HG03342 (cell line): Measurements from ENCODE around the gene EML3.
"Not testable (repeated sequence)": the region's sequence is repeated elsewhere in the genome, so short reads cannot be mapped to it uniquely, and the experiment has no call there.

ENCODE experiments used
- ATAC-seq: cut with Tn5 transposase; IDR thresholded peaks from one replicate; pipeline ENCODE4 v1.9.1; 2021; ENCODE audit warnings: mild to moderate bottlenecking, moderate library complexity; ENCODE audit not compliant: unreplicated experiment

EML3 gene

DNA sequence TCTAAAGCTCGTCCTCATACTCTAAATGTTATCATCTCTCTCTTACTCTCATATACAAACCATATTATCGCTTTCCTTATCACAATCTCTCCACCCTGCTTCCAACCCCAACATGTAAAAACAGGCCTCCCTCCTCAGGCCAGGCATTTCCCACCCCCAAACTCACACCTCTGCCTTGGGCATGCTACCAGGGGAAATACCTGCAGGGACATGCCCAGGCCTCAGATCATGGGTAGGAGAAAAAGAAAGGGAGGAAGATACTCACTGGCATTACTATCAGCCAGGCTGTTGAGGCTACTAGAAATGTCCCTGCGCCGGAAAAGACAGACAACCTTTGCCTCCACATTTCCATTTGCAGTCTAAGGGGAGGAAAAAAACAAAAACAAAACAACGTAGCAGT, 12.7 kb downstream of the EML3 start:
- no peak for ATAC-seq

DNA sequence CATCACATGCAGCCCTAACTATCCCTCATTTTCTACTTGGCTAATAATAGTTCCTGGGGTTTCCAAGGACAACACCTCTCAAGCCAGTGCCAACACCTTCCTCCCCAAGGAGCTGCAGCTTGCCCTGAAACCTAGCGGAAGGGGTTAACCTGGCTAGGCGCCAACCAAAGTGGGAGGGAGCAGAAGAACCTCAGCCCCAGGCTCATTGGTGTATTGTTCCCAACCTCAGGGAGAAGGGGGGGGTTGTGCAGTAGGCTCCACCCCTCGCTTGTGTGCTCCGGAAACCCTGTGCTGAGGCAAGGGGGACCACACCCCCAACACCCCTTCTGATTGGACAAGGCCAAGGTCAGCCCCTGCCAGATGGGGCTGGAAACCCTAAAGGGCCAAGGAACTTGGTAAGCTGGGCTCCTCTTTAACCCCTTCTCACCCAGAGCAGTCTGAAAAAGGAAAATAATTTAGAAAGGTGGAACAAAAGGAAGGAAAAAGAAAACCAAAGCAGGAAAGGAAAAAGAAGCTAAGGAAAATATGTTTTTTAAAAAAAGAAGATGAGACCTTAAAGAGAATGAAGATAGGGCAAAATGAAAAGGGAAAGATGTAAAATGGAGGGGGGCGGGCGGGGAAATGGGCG, 13.4 kb downstream of the EML3 start:
- peak; percentile 46 for ATAC-seq

DNA sequence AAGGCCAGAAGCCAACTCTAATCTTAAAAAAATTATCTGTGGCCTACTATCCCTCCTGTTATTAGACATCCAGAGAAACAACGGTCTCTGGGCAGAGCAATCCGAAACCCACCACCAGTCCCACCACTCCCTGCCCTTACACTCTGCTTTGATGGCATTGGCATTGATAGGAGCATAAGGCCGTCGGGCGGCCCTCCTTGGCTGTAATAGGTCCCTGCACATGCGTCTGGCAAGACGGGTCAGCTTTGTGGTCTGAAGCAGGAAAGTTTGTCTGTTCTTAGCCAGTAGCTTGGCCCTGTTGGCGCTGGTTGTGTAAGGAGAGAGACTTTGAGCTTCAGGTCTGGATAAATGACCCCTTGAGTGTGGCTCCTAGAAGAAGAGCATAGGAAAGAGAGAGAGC, 17.5 kb downstream of the EML3 start:
- no peak for ATAC-seq

DNA sequence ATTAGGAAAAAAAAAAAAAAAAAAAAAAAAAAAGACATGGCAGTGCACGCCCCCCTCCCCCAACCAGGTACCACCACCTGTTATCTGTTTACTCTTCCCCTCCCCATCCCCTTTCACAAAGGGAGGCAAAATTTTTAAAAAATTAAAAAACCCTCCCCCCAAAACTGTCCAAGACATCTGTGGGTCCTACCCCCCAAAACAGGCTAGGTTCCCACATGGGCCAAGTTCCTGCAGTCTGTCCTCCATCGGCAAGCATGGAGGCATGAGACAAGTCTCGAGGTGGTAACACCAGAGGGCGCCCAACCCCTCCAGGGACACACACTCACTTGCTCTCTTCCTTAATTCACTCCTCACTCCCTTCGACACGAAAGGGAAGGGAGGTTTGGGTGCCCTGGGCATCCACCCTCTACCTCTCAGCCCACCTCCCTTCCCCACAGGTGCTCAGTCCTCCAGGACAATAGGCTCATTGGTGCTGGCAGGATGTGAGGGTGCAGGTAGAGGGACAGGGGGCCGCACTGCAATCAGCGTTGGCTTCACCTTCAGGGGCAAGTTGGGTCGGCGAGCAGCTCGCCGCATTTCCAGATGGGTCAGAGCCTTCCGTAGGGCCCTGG, 19.0 kb downstream of the EML3 start:
- ATAC-seq = no peak

DNA sequence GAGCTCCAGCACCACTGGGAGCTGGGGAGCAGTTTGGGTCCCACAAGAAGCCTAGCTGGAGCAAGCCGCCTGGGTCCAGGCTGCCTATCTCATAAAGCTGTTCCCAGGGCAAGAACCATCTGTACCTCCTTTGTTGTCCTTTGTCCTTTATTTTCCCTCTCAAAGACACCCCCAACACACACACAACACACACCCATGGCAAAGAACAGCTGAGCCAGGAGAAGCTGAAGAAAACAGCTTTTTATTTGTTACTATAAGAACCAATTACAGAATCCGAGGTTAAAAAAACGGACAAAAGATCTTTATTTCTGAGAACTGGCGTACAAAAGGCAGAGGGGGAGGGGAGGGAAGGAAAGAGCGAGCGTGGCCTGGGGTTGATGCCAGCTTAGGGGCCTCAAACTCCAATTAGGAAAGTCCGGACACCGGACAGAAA, 19.6 kb downstream of the EML3 start:
- ATAC-seq = no peak

DNA sequence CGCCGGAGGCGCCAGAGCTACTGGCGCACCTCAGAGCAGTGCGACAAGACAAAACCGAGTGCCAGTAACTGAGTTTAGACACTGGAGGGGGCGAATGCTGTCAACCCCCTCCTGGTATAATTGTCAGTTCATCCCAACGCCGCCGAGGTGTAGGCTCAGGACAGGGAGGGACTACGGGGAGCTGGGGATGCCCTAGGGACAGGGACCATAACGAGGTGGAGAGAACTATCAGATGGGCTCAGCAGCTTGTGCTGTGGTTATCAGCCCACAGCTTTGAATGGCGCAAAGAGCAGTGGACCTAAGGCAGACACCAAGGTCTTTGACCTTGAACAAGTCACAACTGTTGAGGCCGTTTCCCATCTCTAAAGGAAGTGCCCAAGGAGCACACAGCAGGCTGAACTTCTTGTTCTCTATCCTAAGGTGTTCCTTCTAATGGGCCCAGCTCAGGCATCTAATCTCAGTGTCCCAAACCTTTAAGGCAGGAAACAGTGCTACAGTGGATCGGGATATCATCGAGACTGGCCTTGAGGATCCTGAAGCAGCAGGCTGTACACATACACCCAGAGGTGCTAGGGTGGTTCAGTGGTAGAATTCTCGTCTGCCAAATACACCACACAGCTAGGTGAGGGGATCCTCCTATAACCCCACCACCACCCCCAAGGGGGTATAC, 20.3 kb downstream of the EML3 start:
- ATAC-seq = no peak

DNA sequence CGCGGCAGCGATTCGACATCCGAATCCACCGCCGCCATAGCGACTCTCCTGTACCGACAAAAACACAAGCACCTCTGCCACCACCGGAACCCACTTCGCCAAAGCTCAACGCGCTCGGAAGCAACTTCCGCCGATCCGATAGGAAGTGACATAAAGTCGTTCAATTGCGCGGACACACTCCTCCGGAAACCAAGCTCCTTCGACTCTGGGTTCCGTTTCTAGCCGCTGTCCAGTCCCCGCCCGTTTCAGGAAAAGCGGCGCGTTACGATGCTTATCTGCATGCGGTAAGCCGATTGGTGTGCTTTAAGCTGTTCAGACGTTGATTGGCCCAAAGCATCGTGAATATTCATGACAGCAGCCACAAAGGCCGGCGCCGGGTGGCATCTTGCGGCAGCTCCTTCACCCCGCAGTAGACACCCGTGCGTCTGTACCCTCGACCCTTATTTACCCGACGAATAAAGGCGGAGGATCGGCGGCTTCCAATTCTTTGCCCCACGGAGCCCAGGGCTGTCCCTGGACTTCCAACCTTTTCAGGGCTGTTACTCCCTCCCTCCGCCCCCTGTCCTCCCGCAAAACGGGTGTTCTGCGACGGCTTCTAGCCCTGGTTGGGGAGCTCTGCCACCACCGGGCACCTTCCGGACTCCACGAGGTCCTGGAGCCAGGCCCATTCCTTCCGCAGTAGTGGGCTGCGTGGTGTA, 21.0 kb downstream of the EML3 start, which contains the start of gene TUT1:
TSS of gene TUT1 (minus strand) at position 76 of the 698 bp plus-strand sequence. CDS start at position 38, 38 bp downstream.
- ATAC-seq = peak; percentile 83

DNA sequence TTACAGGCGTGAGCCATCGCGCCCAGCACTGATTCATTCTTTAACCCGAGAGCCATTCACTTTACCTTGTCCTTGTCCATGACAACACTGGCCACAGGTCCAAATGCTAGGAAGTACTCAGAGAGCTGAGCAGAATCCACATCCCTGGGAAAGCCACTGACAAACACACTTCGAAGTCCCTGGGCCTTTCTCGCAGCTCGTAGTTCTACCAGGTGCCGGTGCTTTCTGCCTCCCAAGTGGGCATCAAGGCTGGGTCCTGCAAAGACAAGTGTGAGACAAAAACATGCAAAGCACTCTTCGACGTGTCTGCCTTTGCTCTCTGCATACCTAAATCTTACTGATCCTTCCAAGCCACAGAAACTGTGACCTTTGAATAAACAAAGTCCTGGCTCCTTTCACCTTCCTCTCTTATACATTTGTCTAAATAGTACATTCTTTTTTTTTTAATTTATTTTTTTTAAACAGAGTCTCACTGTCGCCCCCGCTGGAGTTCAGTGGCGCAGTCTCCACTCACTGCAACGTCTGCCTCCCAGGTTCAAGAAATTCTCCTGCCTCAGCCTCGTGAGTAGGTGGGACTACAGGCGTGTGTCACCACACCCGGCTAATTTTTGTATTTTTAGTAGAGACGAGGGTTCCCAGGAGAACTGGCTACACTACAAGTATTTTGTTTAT, 23.5 kb downstream of the EML3 start:
- ATAC-seq = no peak

DNA sequence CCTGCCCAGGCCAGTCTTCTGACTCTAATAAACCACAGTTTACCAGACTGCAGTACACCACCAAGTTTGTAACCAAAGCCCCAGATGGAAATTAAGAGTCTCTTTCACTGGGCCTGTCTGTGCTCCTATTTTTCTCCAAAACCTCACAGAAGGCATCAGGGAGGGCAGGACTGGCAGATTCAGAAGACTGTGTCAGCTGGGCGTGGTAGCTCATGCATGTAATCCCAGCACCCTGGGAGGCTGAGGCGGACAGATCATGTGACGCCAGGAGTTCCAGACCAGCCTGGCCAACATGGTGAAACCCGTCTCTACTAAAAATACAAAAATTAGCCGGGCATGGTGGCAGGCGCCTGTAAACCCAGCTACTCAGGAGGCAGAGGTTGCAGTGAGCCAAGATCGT, 27.2 kb downstream of the EML3 start:
- ATAC-seq = not testable (repeated sequence)

DNA sequence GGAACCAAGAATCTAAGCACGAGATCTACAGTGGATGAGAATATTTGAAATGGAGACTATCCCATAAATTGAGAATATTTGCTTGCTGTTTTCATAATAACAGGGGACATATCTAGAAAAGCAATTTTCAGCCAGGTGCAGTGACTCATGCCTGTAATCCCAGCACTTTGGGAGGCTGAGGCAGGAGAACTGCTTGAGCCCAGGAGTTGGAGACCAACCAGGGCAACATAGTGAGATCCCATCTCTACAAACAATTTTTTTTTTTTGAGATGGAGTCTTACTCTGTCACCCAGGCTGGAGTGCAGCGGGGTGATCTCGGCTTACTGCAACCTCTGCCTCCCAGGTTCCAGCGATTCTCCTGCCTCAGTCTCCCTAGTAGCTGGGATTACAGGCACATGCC, 30.8 kb downstream of the EML3 start:
- ATAC-seq = not testable (repeated sequence)

DNA sequence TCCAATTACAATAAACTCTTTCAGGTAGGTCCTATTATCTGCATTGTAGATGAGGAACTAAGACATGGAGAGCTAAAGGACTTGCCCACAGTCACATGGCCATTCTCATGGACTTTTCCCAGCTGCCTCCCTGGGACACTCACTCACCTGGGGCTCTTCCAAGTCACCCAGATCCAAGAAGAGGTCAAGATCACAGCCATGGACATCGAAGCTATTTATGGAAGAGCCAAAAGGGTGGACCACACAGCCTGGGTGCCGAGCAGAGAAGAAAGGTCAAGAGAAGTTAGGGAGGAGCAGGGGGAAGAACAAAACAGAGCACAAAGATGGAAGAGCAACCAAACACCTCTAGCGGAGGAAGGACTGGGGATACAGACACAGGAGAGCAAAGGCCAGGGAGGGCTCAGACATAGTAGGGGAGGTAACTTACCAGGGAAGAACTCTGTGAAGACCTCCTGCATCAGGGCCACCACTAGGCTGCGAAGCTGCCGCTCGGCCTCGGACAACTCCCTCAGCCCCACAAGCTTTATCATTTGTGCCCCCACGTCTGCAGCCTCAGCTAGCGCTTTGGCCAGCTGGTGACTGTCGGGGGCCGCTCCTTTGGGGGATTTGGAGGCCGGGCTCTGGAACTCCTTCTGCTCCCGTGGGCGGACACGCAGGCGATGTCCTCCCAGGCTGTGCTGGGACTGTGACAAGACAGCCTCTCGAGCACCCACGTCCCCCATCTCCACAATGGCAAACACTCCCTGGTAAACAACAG, 31.4 kb downstream of the EML3 start:
- ATAC-seq = no peak

DNA sequence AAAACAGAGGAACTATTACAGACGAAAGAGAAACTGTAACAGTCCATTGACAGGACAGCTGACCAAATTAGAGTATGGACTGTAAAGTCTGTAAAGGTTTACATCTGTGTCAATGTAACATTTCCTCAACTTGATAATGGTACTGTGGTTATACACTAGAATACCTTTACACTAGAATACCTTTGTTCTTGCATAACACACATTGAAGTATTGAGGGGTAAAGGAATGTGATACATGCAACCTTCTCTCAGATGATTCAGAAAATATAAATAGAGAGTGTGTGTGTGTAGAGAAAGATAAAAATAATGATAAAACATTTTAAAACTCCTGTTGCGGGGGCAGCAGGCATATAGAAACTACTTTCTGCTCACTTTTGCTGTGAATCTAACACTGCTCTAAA, 33.3 kb downstream of the EML3 start:
- no peak for ATAC-seq

DNA sequence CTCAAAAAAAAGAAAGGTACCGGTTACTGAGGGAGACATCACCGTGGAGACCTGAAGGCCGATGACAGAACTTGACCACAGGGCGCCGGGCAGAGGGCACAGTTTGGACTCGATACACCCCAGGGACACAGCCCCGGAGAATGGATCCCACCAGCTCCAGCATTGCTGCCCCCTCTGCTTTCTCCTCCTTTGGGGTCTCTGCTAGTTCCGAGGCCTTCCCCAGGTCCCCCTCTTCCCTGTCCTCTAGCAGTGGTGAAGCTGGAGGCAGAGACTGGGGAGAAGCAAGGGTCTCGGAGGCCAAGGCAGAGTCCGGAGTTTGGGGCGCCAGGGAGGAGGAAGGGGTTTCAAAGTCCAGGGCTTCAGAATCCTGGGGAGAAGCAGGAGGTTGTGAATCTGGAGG, 34.0 kb downstream of the EML3 start:
- no peak for ATAC-seq

DNA sequence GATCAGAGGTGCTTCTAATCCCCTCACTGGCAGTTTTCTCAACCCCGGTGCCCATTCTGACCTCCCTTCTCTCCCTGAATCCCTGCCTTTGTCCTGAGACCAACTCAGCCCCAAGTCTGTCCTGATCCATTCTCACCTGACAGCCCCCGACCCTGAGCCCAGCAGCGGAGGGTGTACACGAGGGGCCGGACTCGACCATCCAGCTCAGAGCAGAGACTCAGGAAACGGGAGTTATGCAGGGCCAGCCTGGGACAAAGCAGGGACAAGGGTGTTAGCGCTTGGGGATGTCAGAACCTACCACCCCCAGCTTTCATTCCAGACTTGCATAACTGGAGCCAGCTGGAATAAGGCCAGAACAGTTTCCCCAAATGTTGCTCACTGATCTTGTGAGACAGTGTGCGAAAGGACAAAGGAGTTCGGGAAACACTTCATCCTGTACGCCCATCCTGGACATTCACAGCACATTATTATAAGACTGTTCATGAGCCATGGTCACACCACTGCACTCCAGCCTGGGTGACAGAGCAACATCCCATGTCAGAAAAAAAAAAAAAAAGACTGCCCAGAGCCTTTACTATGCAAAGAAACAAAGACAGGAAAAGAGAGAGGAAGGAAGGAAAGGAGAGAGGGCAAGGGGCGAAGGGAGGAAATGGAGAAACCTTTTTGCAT, 35.4 kb downstream of the EML3 start:
- ATAC-seq = no peak

DNA sequence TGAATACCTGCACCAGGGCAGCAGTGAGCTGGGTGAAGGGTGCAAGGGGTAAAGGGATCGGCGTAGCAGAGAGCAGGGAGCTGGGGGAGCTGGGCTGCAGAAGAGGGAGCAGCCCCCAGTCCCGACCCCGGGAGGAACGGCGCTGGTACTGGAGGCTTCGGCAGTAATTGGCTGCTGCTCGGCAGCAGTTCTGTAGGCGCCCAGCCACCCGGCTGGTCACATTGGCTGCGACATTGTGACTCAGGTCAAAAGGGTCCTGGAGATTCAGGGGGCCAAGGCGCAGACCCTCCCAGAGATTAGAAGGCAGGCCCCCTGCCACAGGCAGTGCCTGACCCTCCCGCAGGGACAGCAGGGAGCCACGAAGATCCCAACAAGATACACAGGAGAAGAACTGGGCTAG, 36.7 kb downstream of the EML3 start:
- no peak for ATAC-seq

DNA sequence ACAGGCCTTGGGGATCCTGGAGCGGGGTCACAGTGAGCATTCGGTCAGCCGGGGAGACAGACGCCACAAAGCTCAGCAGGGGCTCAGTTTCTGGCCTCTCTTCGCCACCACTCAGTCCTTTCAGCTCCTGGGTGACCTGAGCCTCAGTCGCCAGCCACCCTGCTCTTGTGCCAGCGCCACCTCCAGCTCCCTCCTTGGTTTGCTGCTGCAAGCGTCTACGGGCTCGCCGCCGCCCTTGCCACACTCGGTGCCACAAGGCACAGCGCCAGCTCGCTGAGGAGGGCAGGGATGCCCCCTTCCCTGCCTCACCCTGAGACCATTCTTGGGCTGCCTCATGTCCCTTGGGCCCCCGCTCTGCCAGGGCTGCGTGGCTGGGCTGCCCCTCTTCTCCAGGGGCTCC, 37.4 kb downstream of the EML3 start:
- no peak for ATAC-seq

DNA sequence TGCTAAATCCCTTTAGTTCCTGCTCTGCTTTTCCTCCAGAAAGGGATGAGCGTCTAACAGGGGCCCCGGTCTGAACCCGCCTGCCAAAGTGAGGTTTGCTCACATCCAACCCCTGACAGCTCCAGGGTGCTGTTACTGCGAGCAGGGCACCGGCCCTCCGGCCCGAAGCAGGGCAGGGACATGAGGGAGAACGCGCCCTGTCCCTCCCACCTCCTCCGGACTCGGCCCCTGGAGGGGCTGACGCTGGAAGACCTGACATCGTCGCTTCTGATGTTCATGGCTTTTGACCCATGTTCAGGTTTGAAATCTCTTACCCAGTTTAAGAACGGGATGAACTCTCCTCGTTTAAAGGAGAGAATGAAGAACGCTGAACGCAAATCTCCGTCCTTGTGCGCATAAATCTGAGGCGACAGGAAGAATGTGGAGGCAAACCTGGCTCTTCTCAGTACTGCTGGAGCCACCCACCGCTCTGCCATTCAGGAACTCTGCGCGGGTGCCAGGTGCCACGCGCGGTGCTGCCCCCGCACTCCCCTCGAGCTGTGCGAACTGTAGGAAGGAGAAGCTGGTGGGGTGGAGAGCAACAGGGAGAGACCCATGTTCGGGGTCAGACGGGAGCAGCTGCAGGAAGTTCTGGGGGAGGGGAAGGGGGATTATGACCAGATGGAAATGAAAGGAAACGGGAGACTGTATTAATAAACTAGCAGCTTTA, 38.1 kb downstream of the EML3 start:
- ATAC-seq = peak; percentile 9

DNA sequence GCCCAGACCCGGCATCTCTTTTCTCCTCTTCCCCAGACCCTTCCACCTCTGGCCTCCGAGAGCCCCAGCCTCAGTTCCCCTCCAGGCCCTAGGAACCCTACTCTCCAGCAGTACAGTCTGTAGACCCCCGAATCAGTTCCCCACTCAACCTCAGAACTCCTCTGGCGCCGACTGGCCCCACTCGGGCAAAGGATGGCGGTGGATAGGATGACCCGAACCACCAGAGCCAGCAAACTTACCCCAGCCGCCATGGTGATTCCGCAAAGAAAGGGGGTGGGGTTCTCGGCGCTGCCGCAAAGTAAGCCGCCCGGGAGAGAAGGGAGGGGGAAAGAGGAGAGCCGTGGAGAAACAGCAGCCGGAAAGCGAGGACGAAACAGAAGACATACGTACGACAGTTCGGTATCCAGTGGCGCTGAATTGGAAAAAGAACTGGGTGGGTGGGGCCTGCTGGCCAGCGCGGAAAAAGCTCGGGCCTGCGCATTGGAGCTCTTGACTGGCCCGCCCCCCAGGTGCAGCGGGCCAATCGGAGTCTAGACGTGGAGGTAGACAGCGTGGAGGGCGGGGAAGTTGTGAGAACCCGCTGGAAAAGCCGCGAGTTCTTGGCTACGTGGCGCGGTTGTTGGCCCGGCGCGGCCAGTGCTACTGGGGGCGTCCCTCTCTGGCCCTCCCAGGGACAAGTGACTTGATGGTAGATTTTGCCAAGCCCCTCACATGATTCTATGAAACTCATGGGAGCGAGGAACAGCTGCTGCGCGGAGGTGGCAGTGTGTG, 38.8 kb downstream of the EML3 start, which contains the start of gene EEF1G:
TSS of gene EEF1G (minus strand) at position 300 of the 771 bp plus-strand sequence. CDS start at position 251, 49 bp downstream.
- ATAC-seq = peak; percentile 79
